OCI-LY1 (cell line): ENCODE results near the gene APLP2.

Experiments
- H2AFZ ChIP-seq: fragments of 200-600 bp; sonication (generic), shearing (Covaris generic); 2 replicates; pipeline ENCODE4 v1.6.0; 2014; ENCODE audit warnings: antibody characterized with exemption, mild to moderate bottlenecking, low read length
- H3F3A ChIP-seq: fragments of 200-600 bp; sonication (generic), shearing (Covaris generic); 2 replicates; pipeline ENCODE4 v1.6.0; 2014; ENCODE audit warnings: mild to moderate bottlenecking, antibody characterized with exemption, low read length, moderate library complexity; ENCODE audit not compliant: insufficient read depth
- H3K27ac ChIP-seq: fragments of 200-600 bp; sonication (generic); 2 replicates; pipeline ENCODE4 v1.5.1; 2014; ENCODE audit warnings: low read length, mixed run types, mild to moderate bottlenecking, low read depth; ENCODE audit not compliant: poor library complexity, severe bottlenecking
- H3K27me3 ChIP-seq: fragments of 200-600 bp; sonication (generic); 2 replicates; pipeline ENCODE4 v1.6.0; 2014; ENCODE audit warnings: antibody characterized with exemption, mild to moderate bottlenecking, low read length, moderate library complexity; ENCODE audit not compliant: insufficient read depth
- H3K36me3 ChIP-seq: fragments of 200-600 bp; sonication (generic); 2 replicates; pipeline ENCODE4 v1.6.1; 2014; ENCODE audit warnings: mild to moderate bottlenecking, antibody characterized with exemption, low read length, moderate library complexity, mixed read lengths; ENCODE audit not compliant: insufficient read depth
- H3K4me1 ChIP-seq: fragments of 200-600 bp; sonication (generic); 2 replicates; pipeline ENCODE4 v1.5.1; 2014; ENCODE audit warnings: mild to moderate bottlenecking, low read length, moderate library complexity; ENCODE audit not compliant: insufficient read depth, severe bottlenecking
- H3K4me2 ChIP-seq: fragments of 200-600 bp; sonication (generic), shearing (Covaris generic); 2 replicates; pipeline ENCODE4 v1.6.1; 2014; ENCODE audit warnings: low read length
- H3K4me3 ChIP-seq: fragments of 200-600 bp; sonication (generic); 2 replicates; pipeline ENCODE4 v1.5.1; 2014; ENCODE audit warnings: low read length, low read depth, mild to moderate bottlenecking, mixed read lengths; ENCODE audit not compliant: poor library complexity, severe bottlenecking
- H3K79me2 ChIP-seq: fragments of 200-600 bp; shearing (Covaris generic); 2 replicates; pipeline ENCODE4 v1.6.1; 2016; ENCODE audit warnings: mixed run types, low read length, mixed read lengths; ENCODE audit not compliant: insufficient read depth
- H3K9ac ChIP-seq: fragments of 200-600 bp; sonication (generic), shearing (Covaris generic); 2 replicates; pipeline ENCODE4 v1.6.1; 2014; ENCODE audit warnings: mild to moderate bottlenecking, low read length, mixed read lengths
- H3K9me2 ChIP-seq: fragments of 200-600 bp; sonication (generic), shearing (Covaris generic); 2 replicates; pipeline ENCODE4 v1.6.1; 2014; ENCODE audit warnings: low read depth, mild to moderate bottlenecking, low read length, mixed read lengths
- H3K9me3 ChIP-seq: fragments of 200-600 bp; shearing (Covaris generic); 2 replicates; pipeline ENCODE4 v1.6.1; 2014; ENCODE audit warnings: low read length, mixed read lengths
- H4K20me1 ChIP-seq: fragments of 200-600 bp; sonication (generic), shearing (Covaris generic); 2 replicates; pipeline ENCODE4 v1.6.0; 2016; ENCODE audit warnings: mild to moderate bottlenecking, low read length; ENCODE audit not compliant: insufficient read depth
- CTCF ChIP-seq: fragments of 200-600 bp; sonication (generic), shearing (Covaris generic); IDR thresholded peaks from 2 replicates; pipeline ENCODE4 v1.5.1; 2017; ENCODE audit warnings: mild to moderate bottlenecking, antibody characterized with exemption, low read length, moderate library complexity, mixed read lengths
- EZH2 ChIP-seq: fragments of 200-600 bp; sonication (generic), shearing (Covaris generic); IDR thresholded peaks from 2 replicates; pipeline ENCODE4 v1.8.0; 2017; ENCODE audit warnings: borderline replicate concordance, mixed run types, mild to moderate bottlenecking, antibody characterized with exemption, low read length, moderate library complexity, mixed read lengths

The APLP2 gene

GRCh38 chr11:130029137-130029536, 40.6 kb upstream of the APLP2 start:
- H3F3A ChIP-seq, result no peaks in the 10 kb centered on the region
- H3K9ac ChIP-seq, result no peak overlapping the region
- no peak overlapping the region for H3K4me3 ChIP-seq
- H3K27ac ChIP-seq, result no peak overlapping the region
- no peaks in the 10 kb centered on the region for H3K9me2 ChIP-seq
- peaks cover 3% of the 10 kb centered on the region for H3K4me1 ChIP-seq
- no peaks in the 10 kb centered on the region for H3K79me2 ChIP-seq
- H2AFZ ChIP-seq, result no peak overlapping the region
- H3K4me2 ChIP-seq, result no peak overlapping the region
- no peaks in the 10 kb centered on the region for H3K27me3 ChIP-seq
- no peaks in the 10 kb centered on the region for H3K36me3 ChIP-seq
- H3K9me3 ChIP-seq, result no peaks in the 10 kb centered on the region
- TF ChIP-seq CTCF (no peak), EZH2 (no peak)
- no peaks in the 10 kb centered on the region for H4K20me1 ChIP-seq

GRCh38 chr11:130031056-130031455, 38.6 kb upstream of the APLP2 start:
- Histone ChIP-seq H3K79me2 (no peaks in the 10 kb centered on the region), H3K9me2 (no peaks in the 10 kb centered on the region), H4K20me1 (no peaks in the 10 kb centered on the region), H3K36me3 (no peaks in the 10 kb centered on the region), H3K4me3 (no peak overlapping the region), H3K9ac (no peak overlapping the region), H3K27me3 (no peaks in the 10 kb centered on the region), H3K27ac (no peak overlapping the region), H3K9me3 (no peaks in the 10 kb centered on the region), H2AFZ (no peak overlapping the region), H3K4me1 (no peaks in the 10 kb centered on the region), H3F3A (no peaks in the 10 kb centered on the region), H3K4me2 (no peak overlapping the region)
- TF ChIP-seq CTCF (no peak), EZH2 (no peak)

- H3K4me2 ChIP-seq, result no peak overlapping the region
- H3K4me3 ChIP-seq, result no peak overlapping the region
- no peaks in the 10 kb centered on the region for H3F3A ChIP-seq
- no peaks in the 10 kb centered on the region for H4K20me1 ChIP-seq
- H3K9ac ChIP-seq, result no peak overlapping the region
- no peaks in the 10 kb centered on the region for H3K36me3 ChIP-seq
- H3K9me2 ChIP-seq, result no peaks in the 10 kb centered on the region
- H3K4me1 ChIP-seq, result no peaks in the 10 kb centered on the region
- no peaks in the 10 kb centered on the region for H3K27me3 ChIP-seq
- no peak overlapping the region for H2AFZ ChIP-seq
- no peaks in the 10 kb centered on the region for H3K9me3 ChIP-seq
- TF ChIP-seq EZH2 (no peak), CTCF (no peak)
- no peak overlapping the region for H3K27ac ChIP-seq
- H3K79me2 ChIP-seq, result no peaks in the 10 kb centered on the region
Observed at GRCh38 chr11:130031945-130032344, 37.7 kb upstream of the APLP2 start.
